NT2/D1 (cell line): ENCODE measurements around the gene SPECC1L.

Experiments
- DNase-seq: peaks from one replicate; pipeline ENCODE4 v3.0.0-alpha.2; 2011; ENCODE audit warnings: low read depth, low spot score
- H3K27me3 ChIP-seq: 2 replicates; pipeline ENCODE4 v1.6.0; 2011; ENCODE audit warnings: mild to moderate bottlenecking; ENCODE audit not compliant: insufficient read length, insufficient read depth
- H3K36me3 ChIP-seq: 2 replicates; pipeline ENCODE4 v1.6.1; 2011; ENCODE audit warnings: mild to moderate bottlenecking, low read length, mixed read lengths; ENCODE audit not compliant: insufficient read depth, insufficient read length
- H3K4me1 ChIP-seq: 2 replicates; pipeline ENCODE4 v1.5.1; 2011; ENCODE audit not compliant: insufficient read depth, insufficient read length
- H3K4me3 ChIP-seq: 2 replicates; pipeline ENCODE4 v1.5.1; 2011; ENCODE audit warnings: low read depth; ENCODE audit not compliant: insufficient read length
- H3K9ac ChIP-seq: 2 replicates; pipeline ENCODE4 v1.6.0; 2011; ENCODE audit warnings: low read depth; ENCODE audit not compliant: insufficient read length
- H3K9me3 ChIP-seq: 2 replicates; pipeline ENCODE4 v1.5.1; 2011; ENCODE audit warnings: mild to moderate bottlenecking, low read length; ENCODE audit not compliant: insufficient read depth
- SUZ12 ChIP-seq: IDR thresholded peaks from 2 replicates; pipeline ENCODE4 v1.6.1; 2011; ENCODE audit not compliant: insufficient read length, insufficient read depth; ENCODE audit errors: extremely low read depth
- YY1 ChIP-seq: IDR thresholded peaks from 2 replicates; pipeline ENCODE4 v1.6.1; 2011; ENCODE audit not compliant: insufficient read length, insufficient read depth
- ZNF274 ChIP-seq: IDR thresholded peaks from 2 replicates; pipeline ENCODE4 v1.6.1; 2011; ENCODE audit warnings: mild to moderate bottlenecking, low read depth, low read length

SPECC1L gene

GRCh38 chr22:24361976-24362646, 91.5 kb downstream of the SPECC1L start:
- peaks cover 63% of the 10 kb centered on the region for H3K36me3 ChIP-seq
- H3K4me1 ChIP-seq: no peaks in the 10 kb centered on the region
- no peak overlapping the region for H3K9ac ChIP-seq
- H3K4me3 ChIP-seq: no peak overlapping the region
- DNase-seq: no peak
- no peaks in the 10 kb centered on the region for H3K9me3 ChIP-seq
- TF ChIP-seq YY1 (no peak), SUZ12 (no peak), ZNF274 (no peak)
- no peaks in the 10 kb centered on the region for H3K27me3 ChIP-seq

GRCh38 chr22:24363243-24363642, 92.6 kb downstream of the SPECC1L start:
- Histone ChIP-seq H3K36me3 (peaks cover 66% of the 10 kb centered on the region), H3K4me3 (no peak overlapping the region), H3K9ac (no peak overlapping the region), H3K4me1 (no peaks in the 10 kb centered on the region), H3K9me3 (no peaks in the 10 kb centered on the region), H3K27me3 (no peaks in the 10 kb centered on the region)
- DNase-seq: no peak
- TF ChIP-seq SUZ12: no peak
- no peak for TF ChIP-seq YY1
- no peak for TF ChIP-seq ZNF274

- Histone ChIP-seq H3K4me3 (no peak overlapping the region), H3K9ac (no peak overlapping the region), H3K9me3 (no peaks in the 10 kb centered on the region), H3K36me3 (peaks cover 75% of the 10 kb centered on the region), H3K27me3 (no peaks in the 10 kb centered on the region), H3K4me1 (no peaks in the 10 kb centered on the region)
- no peak for DNase-seq
- TF ChIP-seq YY1 (no peak), SUZ12 (no peak), ZNF274 (no peak)
Measured at GRCh38 chr22:24366701-24367100, 96.1 kb downstream of the SPECC1L start.

GRCh38 chr22:24367841-24368240, 97.2 kb downstream of the SPECC1L start:
- Histone ChIP-seq H3K4me1 (no peaks in the 10 kb centered on the region), H3K4me3 (no peak overlapping the region), H3K27me3 (no peaks in the 10 kb centered on the region), H3K36me3 (peaks cover 68% of the 10 kb centered on the region), H3K9ac (no peak overlapping the region), H3K9me3 (no peaks in the 10 kb centered on the region)
- no peak for TF ChIP-seq YY1
- TF ChIP-seq SUZ12: no peak
- no peak for TF ChIP-seq ZNF274
- DNase-seq: no peak

- TF ChIP-seq SUZ12 (no peak), YY1 (no peak), ZNF274 (no peak)
- H3K27me3 ChIP-seq: no peaks in the 10 kb centered on the region
- no peak overlapping the region for H3K4me3 ChIP-seq
- H3K36me3 ChIP-seq: peaks cover 58% of the 10 kb centered on the region
- H3K9ac ChIP-seq: no peak overlapping the region
- no peaks in the 10 kb centered on the region for H3K4me1 ChIP-seq
- no peaks in the 10 kb centered on the region for H3K9me3 ChIP-seq
- DNase-seq: no peak
Measured at GRCh38 chr22:24370401-24370800, 99.8 kb downstream of the SPECC1L start.

- Histone ChIP-seq H3K9ac (no peak overlapping the region), H3K9me3 (no peaks in the 10 kb centered on the region), H3K27me3 (no peaks in the 10 kb centered on the region), H3K4me3 (no peak overlapping the region), H3K36me3 (peaks cover 39% of the 10 kb centered on the region), H3K4me1 (no peaks in the 10 kb centered on the region)
- TF ChIP-seq ZNF274 (no peak), SUZ12 (no peak)
- no peak for DNase-seq
Measured at GRCh38 chr22:24376002-24376401, 105.4 kb downstream of the SPECC1L start.

GRCh38 chr22:24376586-24376985, 106.0 kb downstream of the SPECC1L start:
- H3K36me3 ChIP-seq: peaks cover 34% of the 10 kb centered on the region
- no peaks in the 10 kb centered on the region for H3K4me1 ChIP-seq
- no peaks in the 10 kb centered on the region for H3K9me3 ChIP-seq
- H3K27me3 ChIP-seq: no peaks in the 10 kb centered on the region
- DNase-seq: no peak
- H3K4me3 ChIP-seq: no peak overlapping the region
- TF ChIP-seq YY1 (no peak), SUZ12 (no peak), ZNF274 (no peak)
- no peak overlapping the region for H3K9ac ChIP-seq

GRCh38 chr22:24379536-24379935, 108.9 kb downstream of the SPECC1L start:
- no peak overlapping the region for H3K9ac ChIP-seq

More at GRCh38 chr22:24379536-24379935, 108.9 kb downstream of the SPECC1L start:
- TF ChIP-seq ZNF274: no peak
- no peak for TF ChIP-seq SUZ12
- no peak for TF ChIP-seq YY1
- Histone ChIP-seq H3K36me3 (peaks cover 29% of the 10 kb centered on the region), H3K4me3 (no peak overlapping the region), H3K9me3 (no peaks in the 10 kb centered on the region), H3K27me3 (no peaks in the 10 kb centered on the region), H3K4me1 (no peaks in the 10 kb centered on the region)
- DNase-seq: no peak
